ENCODE results near the gene MYOD1.

Gene MYOD1

DNA sequence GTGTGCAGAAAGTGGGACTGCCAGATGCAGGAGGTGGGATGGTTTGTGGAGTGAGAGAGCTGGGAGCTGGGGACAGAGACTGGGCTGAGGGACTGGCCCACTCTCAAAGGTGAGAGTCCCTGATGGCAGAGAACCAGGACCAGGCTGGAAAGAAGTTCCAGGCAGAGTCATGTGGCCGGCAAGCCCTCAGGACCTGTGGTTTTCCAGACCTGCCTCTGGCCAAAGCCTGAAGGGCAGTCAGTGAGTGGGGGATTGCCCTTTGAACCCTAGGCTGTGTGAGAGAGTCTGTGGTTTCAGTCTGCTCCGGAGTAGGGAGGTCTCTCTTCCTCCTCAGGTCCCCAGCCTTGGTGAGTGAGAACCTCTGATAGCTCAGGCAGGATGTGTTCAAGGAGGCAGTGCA is 32.2 kb downstream of the MYOD1 start:
- DNase-seq, result no peak

GRCh38 chr11:17752144-17752543 is 32.8 kb downstream of the MYOD1 start:
- DNase-seq, result no peak

DNA sequence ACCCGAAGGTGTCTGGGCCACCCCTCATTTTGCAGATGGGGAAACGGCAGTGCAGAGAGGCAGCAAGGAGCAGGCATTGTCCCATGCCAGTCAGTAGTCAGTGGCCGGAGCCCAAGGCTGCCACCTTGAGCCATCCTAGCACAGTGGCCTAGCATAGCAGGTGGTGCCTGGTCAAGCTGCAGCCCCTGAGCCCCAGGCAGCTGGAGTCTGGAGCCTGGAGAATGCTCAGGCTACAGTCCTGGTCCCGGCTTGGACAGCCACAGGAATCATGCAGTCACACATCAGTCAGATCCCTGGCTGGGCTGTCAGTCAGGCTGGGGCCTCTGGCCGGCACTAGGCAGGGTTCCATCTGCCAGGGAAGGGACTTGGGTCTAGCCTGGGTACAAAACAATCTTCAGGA is 33.8 kb downstream of the MYOD1 start:
- no peak for DNase-seq

DNA sequence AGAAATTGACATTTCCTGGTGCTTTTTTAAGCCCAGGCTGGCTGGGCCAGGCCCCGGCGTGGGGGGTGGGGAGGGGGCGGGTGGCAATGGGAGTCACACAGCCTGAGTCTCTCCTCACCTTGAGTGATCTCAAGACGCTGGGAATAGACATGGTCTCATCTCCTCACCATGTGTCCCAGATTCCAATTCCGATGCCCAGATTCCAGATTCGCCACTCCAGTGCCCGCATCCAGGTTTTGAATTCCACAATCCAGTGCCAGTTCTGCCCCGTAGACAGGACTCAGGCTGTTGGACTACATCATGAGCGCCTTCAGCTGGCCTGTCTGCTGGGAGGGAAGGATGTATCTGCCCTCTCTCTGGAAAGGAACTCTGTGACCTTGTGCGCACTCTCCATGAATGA is 34.3 kb downstream of the MYOD1 start:
- no peak for DNase-seq

- no peak for DNase-seq
These were observed 36.5 kb downstream of the MYOD1 start for GRCh38 chr11:17755891-17756290.

GRCh38 chr11:17760102-17761029 is 41.0 kb downstream of the MYOD1 start:
- DNase-seq, result peak; percentile 48

- DNase-seq, result no peak
These were observed 43.1 kb downstream of the MYOD1 start for GRCh38 chr11:17762309-17762974.

DNA sequence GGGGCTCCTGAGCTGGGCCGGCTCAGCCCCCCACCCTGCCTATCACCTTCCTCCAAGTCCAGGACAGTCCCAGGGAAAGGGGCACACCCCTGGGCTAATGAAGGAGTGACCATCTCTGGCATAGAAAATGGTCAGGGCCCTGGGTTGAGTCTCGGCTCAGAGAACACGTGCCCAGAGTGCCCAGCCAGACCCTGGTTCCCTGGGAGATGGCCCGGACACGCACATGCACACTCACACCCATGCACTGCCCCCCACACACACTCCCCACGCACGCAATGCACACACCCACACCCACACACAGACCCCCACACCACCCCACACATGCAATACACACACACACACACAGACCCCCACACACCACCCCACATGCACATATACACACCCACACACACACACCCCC is 43.9 kb downstream of the MYOD1 start:
- no peak for DNase-seq

- DNase-seq, result no peak
These were observed 44.3 kb downstream of the MYOD1 start for GRCh38 chr11:17763703-17764102.

- DNase-seq, result no peak
These were observed 45.3 kb downstream of the MYOD1 start for GRCh38 chr11:17764446-17765218.

DNA sequence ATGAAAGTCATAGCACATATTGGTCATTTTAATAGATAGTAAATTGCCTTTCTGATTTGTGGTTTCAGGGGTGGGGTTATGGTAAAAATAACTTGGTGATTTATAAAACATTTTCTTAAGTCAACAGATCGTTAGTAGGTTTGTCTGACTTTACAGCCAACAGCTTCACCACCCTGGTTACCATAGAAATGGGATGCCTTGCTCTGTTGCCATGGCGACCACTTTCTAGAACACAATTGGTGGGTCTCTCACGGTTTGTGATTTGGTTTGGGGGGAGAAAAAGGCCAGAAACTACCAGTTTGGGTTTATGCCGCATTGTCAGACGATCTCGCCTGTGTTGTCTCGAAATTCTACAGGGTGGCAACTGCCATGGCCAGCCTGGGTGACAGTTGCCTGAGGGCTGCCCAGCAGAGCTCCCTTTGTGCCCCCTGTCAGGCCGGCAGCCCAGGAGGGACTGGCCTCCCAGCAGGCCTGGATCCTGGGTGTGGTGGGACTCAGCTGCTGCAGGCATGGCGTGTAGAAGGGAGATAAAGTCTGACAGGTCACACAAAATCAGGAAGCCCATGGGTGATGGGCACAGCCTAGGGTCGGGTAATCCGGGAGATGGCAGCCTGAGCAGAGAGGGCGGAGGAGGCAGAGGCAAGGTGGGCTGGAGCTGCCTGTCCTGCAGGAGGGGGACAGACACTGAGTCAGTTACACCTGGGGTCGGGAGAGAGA is 46.1 kb downstream of the MYOD1 start:
- no peak for DNase-seq

DNA sequence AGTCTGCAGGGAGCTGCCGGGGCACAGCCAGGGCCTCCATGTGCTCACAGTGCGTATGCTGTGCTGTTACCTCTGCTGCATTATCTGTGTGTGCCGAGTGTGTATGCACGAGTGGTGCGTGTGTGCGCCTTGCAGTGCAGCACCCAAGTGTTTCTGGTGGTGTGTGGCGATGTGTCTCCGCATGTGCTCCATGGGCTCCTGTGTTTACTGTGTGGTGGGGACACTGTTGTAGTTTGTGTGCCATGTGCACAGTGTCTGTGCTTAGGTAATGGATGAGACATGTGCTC is 46.6 kb downstream of the MYOD1 start:
- no peak for DNase-seq

DNA sequence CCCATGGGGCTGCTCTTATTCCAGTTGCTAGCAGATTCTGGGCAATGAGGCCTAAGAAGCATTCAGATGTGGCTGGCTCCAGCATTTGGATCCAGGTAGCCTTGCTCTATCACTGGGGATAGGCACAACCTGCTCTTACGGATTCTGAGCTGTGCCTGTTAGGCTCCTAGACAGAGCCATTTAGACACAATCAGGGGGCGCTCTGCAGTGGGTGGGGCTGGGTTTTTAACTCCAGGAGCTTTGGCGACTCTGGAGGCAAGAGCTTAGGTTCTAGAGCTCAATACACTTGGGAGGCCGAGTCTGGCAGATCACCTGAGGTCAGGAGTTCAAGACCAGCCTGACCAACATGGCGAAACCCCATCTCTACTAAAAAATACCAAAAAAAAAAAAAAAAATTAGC is 47.2 kb downstream of the MYOD1 start:
- no peak for DNase-seq

DNA sequence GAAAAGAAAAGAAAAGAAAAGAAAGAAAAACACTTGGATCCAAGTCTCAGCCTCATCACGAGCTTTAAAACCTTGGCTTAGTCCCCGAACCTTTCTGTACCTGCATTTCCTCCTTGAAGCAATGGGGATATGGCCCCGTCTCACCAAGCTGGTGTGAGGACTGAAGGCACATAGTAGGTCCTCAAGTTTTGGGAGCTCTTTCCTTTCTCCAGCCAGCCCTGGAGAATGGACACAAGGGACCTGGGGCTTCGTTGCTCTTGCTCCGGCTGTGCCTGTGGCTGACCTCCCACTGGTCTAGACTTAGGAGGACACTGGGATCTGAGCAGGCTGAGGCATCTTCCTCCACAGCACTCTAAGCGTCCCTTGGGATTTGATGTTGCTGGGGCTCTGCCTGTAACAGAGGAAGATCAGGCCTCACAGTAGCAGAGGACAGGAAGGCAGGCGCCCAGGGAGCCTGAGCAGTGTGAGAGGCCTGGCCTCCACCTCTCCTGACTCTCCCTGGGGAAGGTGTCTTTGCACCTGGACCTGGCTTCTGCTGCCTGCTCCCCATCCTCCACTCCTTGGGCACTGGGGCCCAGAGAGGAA is 48.0 kb downstream of the MYOD1 start:
- DNase-seq, result no peak

DNA sequence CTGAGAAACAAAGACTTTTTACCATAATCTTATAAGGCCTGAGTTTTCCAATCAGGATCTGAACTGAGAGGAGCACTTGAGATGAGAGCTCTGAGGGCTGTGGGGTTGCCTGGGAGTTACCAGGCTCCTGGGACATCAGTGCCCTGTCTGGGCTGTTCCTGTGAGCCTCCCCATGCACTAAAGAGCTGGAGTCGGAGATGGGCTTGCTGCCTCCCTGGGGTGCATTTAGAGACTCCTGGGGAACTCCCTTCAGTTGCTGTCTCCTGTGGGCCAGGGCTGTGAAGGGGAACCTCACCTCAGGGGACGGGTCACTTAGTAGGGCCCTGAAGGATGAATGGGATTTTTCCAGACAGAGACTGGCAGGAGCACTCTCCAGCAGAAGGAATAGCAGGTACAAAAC is 48.5 kb downstream of the MYOD1 start:
- no peak for DNase-seq

DNA sequence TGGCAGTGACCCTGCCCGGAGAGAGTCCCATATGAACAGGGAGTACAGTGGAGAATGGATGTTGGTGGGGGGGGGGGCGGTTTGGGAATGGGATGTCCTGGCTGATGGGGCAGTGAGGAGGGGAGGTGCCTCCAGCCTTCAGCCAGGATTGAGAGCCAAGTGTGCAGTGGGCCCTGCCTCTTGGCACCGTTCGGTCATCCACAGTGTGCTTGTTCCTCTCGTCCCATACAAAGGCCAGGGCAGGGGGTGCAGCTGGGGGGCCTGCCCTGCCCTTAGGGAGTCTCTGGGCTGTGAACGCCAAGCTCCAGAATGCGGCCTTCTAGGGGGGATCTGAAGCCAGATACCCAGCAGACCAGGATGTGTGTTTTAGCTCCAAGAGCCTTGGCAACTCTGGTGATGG is 49.2 kb downstream of the MYOD1 start:
- no peak for DNase-seq

DNA sequence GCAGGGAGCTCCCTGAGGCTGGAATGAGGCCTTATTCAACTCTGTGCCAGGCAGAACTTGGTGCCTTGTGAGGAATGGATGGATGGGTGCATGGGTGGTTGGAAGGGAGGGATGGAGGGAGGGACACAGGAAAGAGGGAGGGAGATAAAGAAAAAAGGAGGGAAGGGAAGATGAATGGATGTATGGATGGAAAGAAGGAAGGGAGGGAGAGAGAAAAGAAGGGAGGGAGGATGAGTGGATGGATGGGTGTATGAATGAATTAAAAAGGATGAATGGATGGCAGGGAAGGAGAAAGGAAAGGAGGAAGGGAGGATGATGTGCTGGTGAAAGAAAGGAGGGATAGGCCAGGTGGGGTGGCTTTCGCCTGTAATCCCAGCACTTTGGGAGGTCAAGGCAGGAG is 49.8 kb downstream of the MYOD1 start:
- no peak for DNase-seq

- no peak for DNase-seq
These were observed 50.8 kb downstream of the MYOD1 start for GRCh38 chr11:17770048-17770652.

- DNase-seq, result no peak
These were observed 51.5 kb downstream of the MYOD1 start for GRCh38 chr11:17770917-17771316.

GRCh38 chr11:17771415-17771814 is 52.0 kb downstream of the MYOD1 start:
- DNase-seq, result no peak

All from NCI-H748 treated with DMSO at 0.1 percent for 48 hours (cell line).